Measurements from ENCODE around the gene RCBTB1.

RCBTB1 gene

DNA sequence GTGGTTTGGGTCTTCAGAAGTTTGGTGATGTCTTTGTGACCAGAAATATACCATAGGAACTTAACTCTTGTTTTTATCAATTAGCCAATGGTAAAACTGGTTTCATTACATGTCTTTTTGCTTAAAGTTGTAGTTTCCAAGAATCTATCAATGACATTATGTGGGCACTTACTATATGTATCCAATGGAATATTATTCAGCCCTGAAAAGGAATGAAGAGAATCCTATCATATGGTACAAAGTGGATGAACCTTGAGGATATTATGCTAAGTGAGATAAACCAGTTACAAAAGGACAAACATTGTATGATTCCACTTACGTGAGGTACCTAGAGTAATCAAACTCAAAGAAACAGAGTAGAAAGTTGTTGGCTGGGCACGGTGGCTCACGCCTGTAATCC is 26.4 kb downstream of the RCBTB1 start:
- no peak for DNase-seq (ENCODE audit: low read depth in 2 of 2)

DNA sequence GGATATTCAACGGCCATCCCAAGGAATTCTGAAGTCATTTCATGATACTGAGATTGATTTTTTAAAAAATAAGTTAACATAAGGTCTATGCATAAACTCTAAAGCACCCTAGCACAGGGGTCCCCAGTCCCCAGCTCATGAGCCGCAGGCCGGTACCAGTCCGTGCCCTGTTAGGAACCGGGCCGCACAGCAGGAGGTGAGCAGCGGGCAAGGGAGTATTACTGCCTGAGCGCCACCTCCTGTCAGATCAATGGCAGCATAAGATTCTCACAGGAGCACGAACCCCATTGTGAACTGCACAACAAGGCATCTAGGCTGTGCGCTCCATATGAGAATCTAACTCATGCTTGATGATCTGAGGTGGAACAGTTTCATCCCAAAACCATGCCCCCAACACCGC is 31.0 kb downstream of the RCBTB1 start:
- no peak for DNase-seq (ENCODE audit: low read depth in 2 of 2)

DNA sequence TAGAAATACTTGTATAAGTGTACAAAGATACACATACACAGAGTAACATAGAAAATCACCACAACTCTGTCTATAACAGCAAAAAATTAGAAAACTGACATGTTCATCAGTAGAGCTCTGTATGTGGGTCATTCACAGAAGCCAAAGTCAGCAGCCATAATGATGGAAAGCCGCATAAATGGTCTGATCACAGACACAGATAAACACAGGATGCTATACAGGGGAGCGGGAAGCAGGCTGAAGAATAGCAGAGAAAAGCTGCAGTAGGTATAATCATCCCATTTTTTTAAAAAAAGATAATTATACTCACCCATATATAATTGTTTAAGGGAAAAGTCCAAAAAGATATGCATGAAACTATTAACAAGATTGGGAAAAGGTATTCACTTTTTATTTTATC is 31.5 kb downstream of the RCBTB1 start:
- DNase-seq (ENCODE audit: low read depth in 2 of 2) = no peak

DNA sequence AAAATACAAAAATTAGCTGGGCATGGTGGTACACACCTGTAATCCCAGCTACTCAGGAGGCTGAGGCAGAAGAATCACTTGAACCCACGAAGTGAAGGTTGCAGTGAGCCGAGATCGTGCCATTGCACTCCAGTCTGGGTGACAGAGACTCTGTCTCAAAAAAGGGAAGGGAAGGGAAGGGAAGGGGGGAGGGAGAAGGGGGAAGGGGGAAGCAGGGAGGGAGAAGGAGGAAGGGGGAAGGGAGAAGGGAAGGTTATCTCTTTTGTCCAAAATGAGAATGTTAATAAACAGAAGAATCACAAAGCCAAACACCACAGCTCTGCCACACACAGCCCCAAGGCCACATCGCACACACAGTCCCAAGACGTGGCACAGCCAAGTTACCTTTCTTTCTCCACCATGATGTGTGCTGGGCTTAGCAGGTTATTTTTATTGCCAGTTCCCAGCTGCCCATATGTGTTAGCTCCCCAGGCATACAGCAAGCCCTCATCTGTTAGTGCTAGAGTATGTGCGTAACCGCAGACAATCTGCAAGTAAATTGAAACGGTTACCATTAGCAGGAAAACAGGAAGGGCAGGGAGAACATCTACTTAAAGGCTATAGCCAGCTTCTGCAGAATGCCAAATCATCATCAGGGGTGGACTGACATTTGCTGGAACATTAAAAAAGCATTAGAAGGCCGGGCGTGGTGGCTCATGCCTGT is 34.3 kb downstream of the RCBTB1 start:
- DNase-seq (ENCODE audit: low read depth in 2 of 2) = no peak

DNA sequence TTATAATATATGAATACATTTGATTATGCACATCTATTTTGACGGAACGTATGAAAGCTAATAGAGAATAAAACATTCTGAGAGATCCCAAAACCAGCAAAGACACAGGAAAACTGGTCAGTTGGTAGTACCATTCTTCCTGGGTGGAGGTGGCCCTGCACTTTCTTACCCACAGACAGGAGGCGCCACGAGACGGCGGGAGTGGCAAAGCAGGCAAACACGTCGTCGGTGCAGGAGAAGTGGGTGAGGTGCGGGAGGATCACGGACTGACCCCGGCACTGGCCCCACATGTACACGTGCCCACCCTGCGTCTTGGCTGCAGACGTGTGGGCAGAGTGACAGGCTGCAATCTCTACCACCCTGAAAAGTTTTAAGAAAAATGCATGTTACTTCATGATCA is 36.1 kb downstream of the RCBTB1 start:
- DNase-seq (ENCODE audit: low read depth in 2 of 2) = no peak

DNA sequence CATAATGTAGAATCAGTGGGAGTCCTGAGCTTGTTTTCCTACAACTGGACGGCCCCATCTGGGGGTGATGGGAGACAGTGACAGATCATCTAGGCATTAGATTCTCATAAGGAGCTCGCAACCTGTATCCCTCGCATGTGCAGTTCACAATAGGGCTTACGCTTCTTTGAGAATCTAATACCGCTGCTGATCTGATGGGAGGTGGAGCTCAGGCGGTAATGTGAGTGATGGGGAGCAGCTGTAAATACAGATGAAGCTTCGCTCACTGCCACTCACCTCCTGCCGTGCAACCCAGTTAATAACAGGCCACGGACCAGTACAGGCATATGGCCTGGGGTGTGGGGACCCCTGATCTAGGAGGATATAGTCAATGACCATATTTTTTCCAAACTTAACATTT is 38.8 kb downstream of the RCBTB1 start:
- DNase-seq (ENCODE audit: low read depth in 2 of 2) = no peak

DNA sequence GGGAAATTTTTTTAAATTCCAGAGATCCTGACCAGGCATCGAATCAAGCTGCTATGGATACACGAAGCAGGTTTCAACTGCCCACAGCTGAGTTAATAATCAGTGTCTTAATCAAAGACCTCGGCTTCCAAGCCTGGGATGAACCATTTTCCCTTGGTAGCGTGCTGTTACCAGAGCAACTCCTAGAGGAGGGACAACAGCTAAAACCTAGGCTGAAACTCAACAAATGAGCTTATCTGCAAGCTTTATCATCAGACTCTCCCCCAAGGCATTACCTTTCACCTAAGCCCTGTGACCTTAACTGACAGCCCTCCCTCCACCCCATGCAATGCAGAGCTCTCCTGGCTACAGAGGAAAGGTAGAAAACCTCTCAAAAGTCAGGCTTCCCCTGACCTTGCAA is 39.7 kb downstream of the RCBTB1 start:
- DNase-seq (ENCODE audit: low read depth in 2 of 2) = no peak

DNA sequence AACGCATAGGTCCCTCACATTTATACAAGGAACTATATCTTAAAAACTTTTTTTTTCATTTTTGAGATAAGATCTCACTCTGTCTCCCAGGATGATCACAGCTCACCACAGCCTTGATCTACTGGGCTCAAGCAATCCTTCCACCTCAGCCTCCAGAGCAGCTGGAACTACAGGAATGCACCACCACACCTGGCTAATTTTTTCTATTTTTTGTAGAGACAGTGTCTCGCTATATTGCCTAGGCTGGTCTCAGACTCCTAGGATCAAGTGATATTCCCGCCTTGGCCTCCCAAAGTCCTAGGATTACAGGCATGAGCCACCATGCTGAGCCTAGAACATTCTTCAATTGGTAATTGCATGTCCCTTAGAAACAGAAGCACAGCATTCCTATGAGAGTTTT is 41.7 kb downstream of the RCBTB1 start:
- no peak for DNase-seq (ENCODE audit: low read depth in 2 of 2)

DNA sequence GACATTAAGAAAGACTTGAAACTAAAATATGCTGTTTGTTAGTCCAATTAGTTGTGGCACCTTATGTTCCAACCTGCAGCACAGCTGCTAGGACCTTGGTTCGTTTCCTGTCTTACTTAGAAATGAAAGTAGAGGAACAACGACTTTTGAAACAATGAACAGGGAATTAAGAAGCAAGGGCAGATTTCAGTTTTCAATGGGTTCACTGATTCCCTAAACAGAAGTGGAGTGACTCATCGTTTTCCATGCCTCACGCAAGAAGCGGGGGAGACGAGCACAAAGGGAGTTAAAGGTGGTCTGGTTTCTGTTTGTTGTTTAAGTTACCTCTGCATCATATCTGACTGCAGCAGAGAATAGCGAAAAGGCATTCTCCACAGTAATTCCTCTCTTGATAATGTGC is 44.8 kb downstream of the RCBTB1 start:
- DNase-seq (ENCODE audit: low read depth in 2 of 2) = no peak

DNA sequence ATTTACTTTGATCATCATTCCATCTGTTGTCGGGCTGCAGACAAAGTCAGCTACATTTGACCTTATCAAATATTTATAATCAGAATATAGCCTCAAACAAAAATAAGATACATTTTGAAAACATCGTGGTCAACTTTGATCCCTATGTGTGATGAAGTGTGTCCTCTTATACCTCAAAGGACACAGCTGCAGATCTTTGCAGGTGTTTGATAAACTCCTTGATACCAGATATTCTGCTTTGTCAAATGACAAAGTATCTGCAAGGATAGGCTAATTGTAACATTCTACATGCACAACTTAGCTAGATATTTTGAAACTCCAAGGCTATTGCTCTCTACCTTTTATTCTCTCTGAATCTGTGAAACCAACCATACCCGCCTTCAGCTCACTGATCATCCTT is 45.6 kb downstream of the RCBTB1 start:
- no peak for DNase-seq (ENCODE audit: low read depth in 2 of 2)

DNA sequence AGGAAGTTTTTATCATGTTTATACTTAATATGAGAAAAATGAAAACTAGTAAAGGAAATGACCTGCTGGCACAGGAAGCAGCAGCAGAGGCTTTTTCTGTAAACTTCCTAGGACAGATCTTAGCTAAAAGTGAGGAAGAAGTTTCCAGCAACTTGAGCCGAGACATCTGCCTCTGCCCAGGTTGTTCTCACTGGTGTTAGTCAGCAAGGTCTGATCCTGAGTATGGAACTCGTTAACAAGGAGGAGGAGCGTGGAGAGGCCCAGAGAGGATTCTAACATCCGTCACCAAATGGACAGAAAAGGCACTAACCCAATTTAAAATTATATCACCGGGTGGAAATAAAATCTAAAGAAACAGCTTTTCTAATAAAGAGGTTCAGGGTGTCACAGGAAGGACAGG is 46.0 kb downstream of the RCBTB1 start:
- DNase-seq (ENCODE audit: low read depth in 2 of 2) = no peak

DNA sequence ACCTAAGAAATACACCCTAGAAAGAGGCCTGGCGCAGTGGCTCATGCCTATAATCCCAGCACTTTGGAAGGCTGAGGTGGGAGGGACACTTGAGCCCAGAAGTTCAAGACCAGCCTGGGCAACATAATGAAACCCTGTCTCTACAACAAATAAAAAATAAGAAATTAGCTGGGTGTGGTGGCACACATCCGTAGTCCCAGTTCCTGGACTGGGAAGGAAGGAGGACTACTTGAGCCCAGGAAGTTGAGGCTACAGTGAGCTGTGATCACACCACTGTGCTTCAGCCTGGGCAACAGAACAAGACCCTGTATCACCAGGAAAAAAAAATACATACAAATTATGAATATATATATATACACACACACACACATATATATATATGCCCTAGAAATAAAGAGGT is 47.0 kb downstream of the RCBTB1 start:
- no peak for DNase-seq (ENCODE audit: low read depth in 2 of 2)

DNA sequence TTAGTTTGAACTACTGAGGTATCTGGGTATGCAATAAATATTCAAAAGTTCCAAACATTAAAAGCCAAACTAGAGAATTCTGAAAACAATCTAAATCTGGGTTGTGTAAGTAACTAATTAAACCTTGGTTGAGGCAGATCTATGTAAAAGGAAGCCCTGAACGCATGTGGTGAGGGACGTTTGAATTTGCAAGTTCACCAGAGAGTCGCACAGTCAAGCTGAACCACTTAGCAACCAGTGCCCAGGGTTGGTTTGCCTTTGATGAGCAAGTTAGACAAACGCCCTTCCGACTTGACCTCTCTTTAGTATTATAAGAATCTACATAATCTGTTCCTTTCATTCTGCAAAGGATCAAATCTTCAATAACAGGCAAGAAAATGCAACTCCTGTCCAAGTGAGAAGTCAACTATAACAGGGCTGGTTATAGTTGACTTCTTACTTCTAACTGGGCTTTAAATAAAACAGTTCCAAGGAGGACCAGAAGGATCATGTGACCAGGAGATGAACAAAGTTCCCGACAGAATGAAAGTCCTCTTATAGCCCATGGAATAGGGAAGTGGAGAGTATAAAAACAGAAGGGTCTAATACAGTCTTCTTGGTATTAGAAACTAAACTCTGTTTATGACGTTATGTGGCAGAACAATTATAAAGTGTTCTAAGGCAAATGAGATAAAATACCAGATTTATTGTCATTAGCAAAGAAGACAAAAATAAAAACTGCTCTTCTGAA is 49.0 kb downstream of the RCBTB1 start:
- DNase-seq (ENCODE audit: low read depth in 2 of 2) = no peak

DNA sequence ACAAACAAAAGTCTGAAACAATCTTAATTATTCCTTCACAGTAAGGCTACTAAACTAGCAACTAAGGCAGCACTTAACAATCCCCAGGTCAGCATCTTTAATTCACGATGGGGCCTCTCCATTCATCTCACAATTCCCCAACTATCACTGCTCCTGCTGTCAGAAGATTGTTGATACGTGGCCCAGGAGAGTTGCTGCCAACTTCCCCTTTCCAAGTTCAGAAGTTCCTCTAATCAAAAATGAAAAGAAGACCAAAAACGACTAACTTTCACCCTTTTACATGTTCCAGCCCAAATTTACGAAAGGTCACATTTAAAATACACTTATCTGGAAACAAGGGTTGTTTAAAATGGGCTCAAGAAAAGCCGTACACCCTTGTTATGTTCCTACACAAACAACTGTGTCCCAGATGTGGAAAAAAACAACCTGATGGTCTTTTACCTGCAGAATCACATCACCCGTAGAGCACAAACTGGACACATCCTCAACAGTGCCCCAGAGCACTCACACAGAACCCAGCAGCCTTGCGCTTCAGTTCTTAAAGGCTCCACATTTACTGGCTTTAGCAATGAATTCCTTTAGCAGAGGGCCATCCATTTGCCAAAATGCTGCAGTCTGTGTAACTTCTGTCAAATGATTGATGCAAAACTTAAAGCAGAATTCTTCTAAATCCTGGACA is 51.6 kb downstream of the RCBTB1 start:
- no peak for DNase-seq (ENCODE audit: low read depth in 2 of 2)

DNA sequence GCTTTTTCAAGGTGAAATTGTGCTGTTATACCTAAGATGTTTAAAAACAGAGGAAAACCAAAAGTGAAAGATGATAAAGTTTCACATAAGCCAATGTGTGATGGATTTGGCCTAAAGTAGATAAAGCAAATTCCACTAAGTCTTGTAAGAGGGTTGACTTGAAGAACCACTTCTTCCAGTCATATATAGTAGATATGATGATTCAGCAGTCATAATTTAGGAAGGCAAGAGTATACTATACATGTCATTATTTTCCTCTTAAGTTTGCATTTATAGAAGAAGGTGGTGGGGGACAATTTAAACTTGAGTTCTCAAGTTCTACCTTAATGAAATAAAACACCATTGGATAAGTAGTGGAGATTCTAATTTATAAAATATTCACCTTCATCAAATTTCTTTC is 52.3 kb downstream of the RCBTB1 start:
- no peak for DNase-seq (ENCODE audit: low read depth in 2 of 2)

DNA sequence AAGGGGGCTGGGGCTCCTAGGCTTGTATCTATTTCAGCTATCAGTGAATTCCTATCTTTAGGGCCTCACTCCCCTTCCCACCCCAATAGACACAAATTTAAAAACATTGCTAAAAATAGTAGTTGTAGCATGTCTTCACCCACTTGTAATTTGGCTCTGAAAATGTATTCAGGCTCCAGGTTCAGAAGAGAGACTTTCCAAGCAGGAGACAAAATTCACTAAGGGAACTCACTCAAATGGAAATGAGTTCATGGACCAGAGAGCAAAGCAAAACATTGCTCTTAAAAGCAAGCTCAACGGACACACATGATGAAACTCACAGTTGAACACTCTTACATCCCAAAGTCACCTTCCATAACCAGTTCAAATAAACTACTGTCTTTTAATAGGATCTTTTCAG is 52.8 kb downstream of the RCBTB1 start:
- no peak for DNase-seq (ENCODE audit: low read depth in 2 of 2)

DNA sequence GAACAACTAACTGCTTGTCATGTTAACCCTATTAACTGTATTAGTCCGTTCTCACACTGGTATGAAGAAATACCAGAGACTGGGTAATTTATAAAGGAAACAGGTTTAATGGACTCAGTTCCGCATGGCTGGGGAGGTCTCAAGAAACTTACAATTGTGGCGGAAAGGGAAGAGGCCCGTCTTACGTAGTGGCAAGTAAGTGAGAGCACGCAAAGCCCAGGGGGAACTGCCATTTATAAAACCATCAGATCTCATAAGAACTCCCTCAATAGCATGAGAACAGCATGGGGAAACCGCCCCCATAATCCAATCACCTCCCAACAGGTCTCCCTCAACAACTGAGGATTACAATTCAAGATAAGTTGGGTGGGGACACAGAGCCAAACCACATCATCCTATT is 54.9 kb downstream of the RCBTB1 start:
- DNase-seq (ENCODE audit: low read depth in 2 of 2) = no peak

DNA sequence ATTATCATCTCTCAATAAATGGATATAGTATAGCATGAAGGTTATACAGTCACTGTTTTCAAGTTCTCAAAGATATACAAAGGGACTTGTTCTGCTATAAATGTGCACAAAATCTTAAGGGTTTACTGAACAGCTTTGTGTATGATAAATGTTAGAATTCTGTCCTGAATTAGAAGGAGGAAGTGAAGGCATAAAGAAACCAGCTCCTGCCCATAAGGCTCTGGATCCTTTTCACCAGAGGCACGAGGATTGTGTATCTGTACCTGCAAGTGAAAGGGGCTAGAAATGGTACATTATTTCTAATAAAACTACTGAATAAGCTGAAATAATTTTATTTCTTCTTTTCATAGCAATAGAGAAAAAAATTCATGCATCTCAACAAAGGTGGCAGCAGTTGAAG is 57.2 kb downstream of the RCBTB1 start:
- no peak for DNase-seq (ENCODE audit: low read depth in 2 of 2)

DNA sequence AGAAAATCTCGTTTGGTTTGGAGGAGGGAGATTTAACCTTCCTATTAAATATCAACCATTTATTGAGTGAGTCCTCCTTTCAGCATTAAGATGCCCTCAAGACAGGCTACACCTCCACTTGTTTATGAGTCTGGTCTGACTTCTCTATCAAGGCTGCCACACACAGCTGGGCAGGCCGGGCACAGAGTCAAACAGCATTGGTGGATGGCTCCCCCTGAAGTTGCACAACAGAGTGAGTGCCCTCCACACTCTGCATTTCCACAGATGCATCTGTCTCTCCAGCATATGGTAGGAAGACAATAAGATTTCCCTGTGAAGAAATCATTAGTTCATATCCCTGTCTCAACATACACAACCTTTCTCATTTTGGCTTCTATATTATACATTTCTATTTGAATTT is 58.2 kb downstream of the RCBTB1 start:
- no peak for DNase-seq (ENCODE audit: low read depth in 2 of 2)

DNA sequence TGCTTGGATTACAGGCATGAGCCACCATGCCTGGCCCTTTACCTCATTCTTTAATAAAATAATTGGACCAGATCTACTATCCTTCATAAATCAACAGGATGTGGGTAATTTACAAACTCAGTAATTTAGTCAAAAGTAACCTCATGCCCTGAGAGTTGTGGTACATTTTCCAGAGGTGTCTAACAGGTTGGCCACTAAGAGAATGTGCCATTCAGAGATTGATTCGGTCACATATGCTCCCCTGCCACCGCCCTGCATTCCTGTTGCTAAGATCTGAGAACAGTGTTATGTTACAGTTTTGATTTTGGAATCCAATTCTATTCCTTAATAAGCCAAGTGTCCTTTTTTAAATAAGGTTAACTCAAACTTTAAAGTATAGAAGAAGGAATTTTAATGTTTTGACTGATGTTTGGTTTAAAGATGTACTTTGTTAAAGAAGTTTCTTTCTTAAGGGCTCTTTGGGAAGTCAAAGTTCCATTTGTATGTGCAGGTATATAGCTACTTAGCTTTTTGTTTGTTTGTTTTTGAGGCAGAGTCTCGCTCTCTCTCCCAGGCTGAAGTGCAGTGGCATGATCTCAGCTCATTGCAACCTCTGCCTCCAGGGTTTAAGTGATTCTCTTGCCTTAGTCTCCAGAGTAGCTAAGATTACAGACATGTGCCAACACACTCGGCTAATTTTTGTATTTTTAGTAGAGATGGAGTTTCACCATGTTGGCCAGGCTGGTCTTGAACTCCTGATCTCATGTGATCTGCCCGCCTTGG is 60.4 kb downstream of the RCBTB1 start:
- DNase-seq (ENCODE audit: low read depth in 2 of 2) = no peak

DNA sequence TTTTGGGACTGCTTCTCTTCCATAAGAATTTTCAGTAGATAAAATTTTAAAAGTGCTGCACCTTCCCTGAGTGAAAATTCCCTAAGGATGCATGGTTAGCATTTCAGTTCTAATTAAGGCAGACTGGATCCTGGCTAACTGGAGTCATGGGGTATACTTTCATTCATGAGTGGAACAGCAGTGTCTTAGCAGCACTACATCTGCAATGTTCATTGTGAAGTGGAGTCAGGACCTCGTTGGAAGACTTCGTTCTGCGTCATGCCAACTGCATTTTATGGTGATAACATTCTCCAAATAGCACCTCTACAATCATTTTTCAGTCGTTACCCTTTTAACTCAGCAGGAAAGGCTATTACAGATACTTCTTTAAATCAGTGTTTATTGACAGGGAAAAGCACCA is 64.1 kb downstream of the RCBTB1 start:
- DNase-seq (ENCODE audit: low read depth in 2 of 2) = no peak

DNA sequence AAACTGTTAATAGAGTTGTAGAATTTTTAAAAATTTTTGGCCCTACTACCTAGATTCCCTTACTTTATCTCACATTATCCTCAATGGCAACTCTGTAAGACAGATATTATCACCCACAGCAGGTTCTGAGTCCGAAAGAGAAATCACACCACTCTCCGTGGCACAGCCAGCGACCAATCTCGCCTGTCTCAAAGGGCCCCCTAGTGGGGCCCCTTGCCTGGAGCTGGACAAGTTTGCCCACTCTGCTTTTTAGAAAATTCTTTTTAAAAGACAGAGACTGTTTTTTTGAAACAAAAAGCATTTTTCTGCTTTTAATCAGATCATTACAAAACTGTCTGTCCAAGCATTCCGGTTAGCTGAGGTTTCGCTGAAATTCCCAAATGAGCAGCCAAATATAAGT is 67.9 kb downstream of the RCBTB1 start:
- DNase-seq (ENCODE audit: low read depth in 2 of 2) = no peak

DNA sequence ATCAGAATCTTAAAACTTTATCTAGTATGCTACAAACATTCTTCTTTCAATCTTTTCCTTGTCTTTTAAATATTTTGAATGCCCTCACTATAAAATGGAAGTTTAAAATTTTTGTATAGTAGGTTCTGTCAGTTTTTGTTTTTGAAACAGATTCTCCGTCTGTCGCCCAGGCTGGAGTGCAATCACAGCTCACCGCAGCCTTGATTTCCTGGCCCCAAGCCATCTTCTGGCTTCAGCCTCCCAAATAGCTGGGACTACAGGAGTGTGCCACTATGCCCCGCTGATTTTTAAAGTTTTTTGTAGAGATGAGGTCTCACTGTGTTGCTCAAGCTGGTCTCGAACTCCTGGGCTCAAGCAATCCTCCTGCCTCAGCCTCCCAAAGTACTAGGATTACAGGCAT is 68.9 kb downstream of the RCBTB1 start:
- DNase-seq (ENCODE audit: low read depth in 2 of 2) = no peak
